K562 (cell line): ENCODE results near the gene KARS1. TPM values are rescaled to one million over a fixed set of nuclear protein-coding genes. Genes with fewer than 3 reads are reported as not detected.
A peak's percentile ranks its signal among the peaks of the same experiment; 100 is the strongest.

Experiments used
- CBX1 ChIP-seq: sonication (generic); IDR thresholded peaks from 2 replicates; pipeline ENCODE4 v1.6.1; 2016; ENCODE audit warnings: antibody characterized with exemption, low read depth, mild to moderate bottlenecking
- HDAC8 ChIP-seq: fragments of 450-650 bp; IDR thresholded peaks from 2 replicates; pipeline ENCODE4 v1.6.1; 2016; ENCODE audit warnings: mild to moderate bottlenecking, missing genetic modification characterization, moderate library complexity, missing compliant biosample characterization
- HLTF ChIP-seq: fragments of 450-650 bp; IDR thresholded peaks from 2 replicates; pipeline ENCODE4 v1.6.1; 2016
- KDM5B ChIP-seq: fragments of 200-600 bp; sonication (generic); IDR thresholded peaks from 2 replicates; pipeline ENCODE4 v1.6.1; 2012; ENCODE audit warnings: low read depth, mild to moderate bottlenecking, moderate library complexity, low read length, control low read depth, inconsistent platforms; ENCODE audit not compliant: insufficient replicate concordance
- MAZ ChIP-seq, 2 experiments: fragments of 450-650 bp in 1 of 2; sonication (generic) in 1 of 2; formaldehyde crosslinking; IDR thresholded peaks in 1 of 2; conservative IDR thresholded peaks in 1 of 2; 2 replicates each; pipeline versions ENCODE4 v1.4.0 to v1.5.0; 2020; ENCODE audit warnings: mild to moderate bottlenecking in 1 of 2, missing genetic modification reagents in 1 of 2
- NFRKB ChIP-seq: fragments of 450-650 bp; IDR thresholded peaks from 2 replicates; pipeline ENCODE4 v1.6.1; 2016; ENCODE audit warnings: low read depth
- NFYB ChIP-seq: IDR thresholded peaks from 2 replicates; pipeline ENCODE4 v1.6.1; 2011; ENCODE audit warnings: mild to moderate bottlenecking, moderate library complexity; ENCODE audit not compliant: insufficient read length; ENCODE audit errors: extremely low read depth
- NRF1 ChIP-seq, 2 experiments: fragments of 450-650 bp; IDR thresholded peaks in 1 of 2; conservative IDR thresholded peaks in 1 of 2; 2 replicates each; pipeline ENCODE4 v1.6.1; 2014; ENCODE audit warnings: mild to moderate bottlenecking in 2 of 2
- NUFIP1 ChIP-seq: fragments of 450-650 bp; IDR thresholded peaks from 2 replicates; pipeline ENCODE4 v1.6.1; 2018; ENCODE audit not compliant: partially characterized antibody
- RAD51 ChIP-seq: fragments of 450-650 bp; IDR thresholded peaks from 2 replicates; pipeline ENCODE4 v1.7.1; 2016; ENCODE audit warnings: low read depth, mild to moderate bottlenecking, borderline replicate concordance
- STAT5A ChIP-seq: IDR thresholded peaks from 2 replicates; pipeline ENCODE4 v1.6.1; 2012; ENCODE audit warnings: low read length, inconsistent platforms, borderline replicate concordance
- TARDBP ChIP-seq: fragments of 450-650 bp; IDR thresholded peaks from 2 replicates; pipeline ENCODE4 v1.6.1; 2016
- TCFL5 ChIP-seq: fragments of 250-450 bp; sonication (Bioruptor Pico); conservative IDR thresholded peaks from 2 replicates; pipeline ENCODE4 v1.6.1; 2021; ENCODE audit warnings: mild to moderate bottlenecking, moderate library complexity, matching md5 sums
- TFAM ChIP-seq: fragments of 250-450 bp; sonication (Bioruptor Pico); conservative IDR thresholded peaks from 2 replicates; pipeline ENCODE4 v1.5.0; 2021; ENCODE audit warnings: mild to moderate bottlenecking, moderate library complexity
- ZNF134 ChIP-seq: fragments of 250-450 bp; sonication (Bioruptor Pico); conservative IDR thresholded peaks from 2 replicates; pipeline ENCODE4 v1.4.0; 2020
- ZNF699 ChIP-seq: fragments of 250-450 bp; sonication (Bioruptor Pico); IDR thresholded peaks from 2 replicates; pipeline ENCODE4 v1.8.0; 2021; ENCODE audit warnings: mild to moderate bottlenecking, moderate library complexity; ENCODE audit not compliant: insufficient replicate concordance
- polyA plus RNA-seq, 8 experiments: library from polyadenylated mRNA; depleted of rRNA in 4 of 8; stranded (reverse) in 5 of 8; unstranded in 3 of 8; fragments of >200 nt; fragmentation: Nextera tagmentation in 2 of 8; fragmentation: Illumina TruSeq in 1 of 8; extraction: Ambion mirVana in 2 of 8; extraction: Trizol in 1 of 8; gene quantifications; 2 replicates each; pipeline versions ENCODE4 v1.2.1 to v1.2.3, GENCODE V29; 2011 to 2014; ENCODE audit warnings: inconsistent platforms in 1 of 8, missing spikeins in 1 of 8
- total RNA-seq, 7 experiments: library from RNA; depleted of rRNA in 6 of 7; stranded (reverse); fragments of >200 nt in 6 of 7; fragmentation: Illumina TruSeq in 2 of 7; extraction: Trizol in 2 of 7; gene quantifications; 2 replicates each; pipeline versions ENCODE4 v1.2.1 to v1.2.3, GENCODE V29; 2011 to 2021; ENCODE audit warnings: low replicate concordance in 1 of 7
- TF ChIP-seq, protein P1 (sequence below): fragments of 450-650 bp; IDR thresholded peaks from 2 replicates; pipeline ENCODE4 v1.7.1; 2018; ENCODE audit warnings: mild to moderate bottlenecking, low read depth; ENCODE audit not compliant: partially characterized antibody
- TF ChIP-seq, protein P2 (sequence below): fragments of 250-450 bp; sonication (Bioruptor Pico); IDR thresholded peaks from 2 replicates; pipeline ENCODE4 v1.5.1; 2021; ENCODE audit warnings: mild to moderate bottlenecking
- TF ChIP-seq, protein P3 (sequence below): fragments of 250-450 bp; sonication (Bioruptor Pico); IDR thresholded peaks from 2 replicates; pipeline ENCODE4 v1.5.0; 2021
- TF ChIP-seq, protein P4 (sequence below): sonication (generic); formaldehyde crosslinking; IDR thresholded peaks from 2 replicates; pipeline ENCODE4 v1.8.0; 2022; ENCODE audit warnings: missing genetic modification reagents, mild to moderate bottlenecking, borderline replicate concordance

Gene KARS1
- total and polyA plus RNA-seq, 9 of the 15 experiments (the other 6 are each of a cell fraction or from before 2014, with no cell fraction given) = 223 to 386 (median 304) TPM

DNA sequence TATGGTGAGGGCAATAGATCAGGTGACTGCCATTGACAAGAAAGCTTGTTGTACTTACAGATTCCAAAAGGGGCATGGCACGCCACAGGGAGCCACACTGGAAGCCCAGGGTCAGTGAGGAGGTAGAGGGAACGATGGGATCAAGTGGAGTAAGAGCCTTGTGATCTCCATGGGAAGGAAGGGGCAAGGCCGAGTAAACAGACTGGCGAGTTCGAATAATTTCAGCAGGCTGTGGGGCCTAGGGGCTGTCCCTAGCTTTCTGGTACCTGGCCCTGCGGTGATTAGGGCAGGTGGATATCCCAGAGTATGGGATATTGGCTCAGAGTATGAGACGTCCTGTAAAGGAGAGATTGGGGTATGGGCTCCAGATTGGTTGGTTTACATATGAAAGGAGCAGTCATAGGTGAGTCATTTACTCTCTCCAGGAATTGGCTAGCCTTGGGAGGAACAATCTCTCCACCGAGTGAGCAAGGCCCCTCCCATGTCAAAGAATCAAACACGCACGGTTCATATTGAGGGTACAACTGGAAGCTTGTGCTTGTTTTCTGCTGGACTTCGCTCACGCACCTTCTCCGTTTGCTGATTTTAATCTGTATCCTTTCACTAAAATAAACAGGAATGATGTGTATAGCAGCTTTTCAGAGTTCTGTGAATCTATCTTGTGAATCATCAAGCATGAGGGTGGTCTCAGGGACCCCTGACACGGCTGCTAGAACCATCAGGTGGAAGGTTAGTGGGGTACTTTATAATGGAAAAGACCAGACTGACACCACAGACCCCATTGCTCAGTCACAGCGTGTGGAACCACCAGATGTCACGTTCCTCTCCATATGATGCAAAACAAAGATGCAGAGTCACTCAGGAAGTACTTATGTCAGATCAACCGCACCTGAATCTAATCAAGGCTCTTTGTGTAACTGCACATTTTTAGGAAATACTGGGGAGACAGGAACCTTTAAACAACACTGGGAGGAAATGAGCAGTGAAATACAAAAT, 53.3 kb downstream of the KARS1 start (continued):
- TF ChIP-seq, protein P1, sequence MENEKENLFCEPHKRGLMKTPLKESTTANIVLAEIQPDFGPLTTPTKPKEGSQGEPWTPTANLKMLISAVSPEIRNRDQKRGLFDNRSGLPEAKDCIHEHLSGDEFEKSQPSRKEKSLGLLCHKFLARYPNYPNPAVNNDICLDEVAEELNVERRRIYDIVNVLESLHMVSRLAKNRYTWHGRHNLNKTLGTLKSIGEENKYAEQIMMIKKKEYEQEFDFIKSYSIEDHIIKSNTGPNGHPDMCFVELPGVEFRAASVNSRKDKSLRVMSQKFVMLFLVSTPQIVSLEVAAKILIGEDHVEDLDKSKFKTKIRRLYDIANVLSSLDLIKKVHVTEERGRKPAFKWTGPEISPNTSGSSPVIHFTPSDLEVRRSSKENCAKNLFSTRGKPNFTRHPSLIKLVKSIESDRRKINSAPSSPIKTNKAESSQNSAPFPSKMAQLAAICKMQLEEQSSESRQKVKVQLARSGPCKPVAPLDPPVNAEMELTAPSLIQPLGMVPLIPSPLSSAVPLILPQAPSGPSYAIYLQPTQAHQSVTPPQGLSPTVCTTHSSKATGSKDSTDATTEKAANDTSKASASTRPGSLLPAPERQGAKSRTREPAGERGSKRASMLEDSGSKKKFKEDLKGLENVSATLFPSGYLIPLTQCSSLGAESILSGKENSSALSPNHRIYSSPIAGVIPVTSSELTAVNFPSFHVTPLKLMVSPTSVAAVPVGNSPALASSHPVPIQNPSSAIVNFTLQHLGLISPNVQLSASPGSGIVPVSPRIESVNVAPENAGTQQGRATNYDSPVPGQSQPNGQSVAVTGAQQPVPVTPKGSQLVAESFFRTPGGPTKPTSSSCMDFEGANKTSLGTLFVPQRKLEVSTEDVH = no peak
- TF ChIP-seq TCFL5 (CRISPR knock-in tag) = no peak
- TF ChIP-seq RAD51 = 0 out of 2 replicates have a peak, but pooled peaks have one; percentile 21
- no peak for TF ChIP-seq ZNF134 (CRISPR knock-in tag)
- TF ChIP-seq NFRKB = no peak; the same call in 1 of the 2 replicates
- TF ChIP-seq, protein P2, sequence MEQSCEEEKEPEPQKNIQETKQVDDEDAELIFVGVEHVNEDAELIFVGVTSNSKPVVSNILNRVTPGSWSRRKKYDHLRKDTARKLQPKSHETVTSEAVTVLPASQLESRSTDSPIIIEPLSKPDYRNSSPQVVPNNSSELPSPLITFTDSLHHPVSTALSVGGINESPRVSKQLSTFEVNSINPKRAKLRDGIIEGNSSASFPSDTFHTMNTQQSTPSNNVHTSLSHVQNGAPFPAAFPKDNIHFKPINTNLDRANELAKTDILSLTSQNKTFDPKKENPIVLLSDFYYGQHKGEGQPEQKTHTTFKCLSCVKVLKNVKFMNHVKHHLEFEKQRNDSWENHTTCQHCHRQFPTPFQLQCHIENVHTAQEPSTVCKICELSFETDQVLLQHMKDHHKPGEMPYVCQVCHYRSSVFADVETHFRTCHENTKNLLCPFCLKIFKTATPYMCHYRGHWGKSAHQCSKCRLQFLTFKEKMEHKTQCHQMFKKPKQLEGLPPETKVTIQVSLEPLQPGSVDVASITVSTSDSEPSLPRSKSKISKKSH = no peak
- no peak for TF ChIP-seq TARDBP
- TF ChIP-seq ZNF699 (CRISPR knock-in tag) = no peak
- TF ChIP-seq, protein P3, sequence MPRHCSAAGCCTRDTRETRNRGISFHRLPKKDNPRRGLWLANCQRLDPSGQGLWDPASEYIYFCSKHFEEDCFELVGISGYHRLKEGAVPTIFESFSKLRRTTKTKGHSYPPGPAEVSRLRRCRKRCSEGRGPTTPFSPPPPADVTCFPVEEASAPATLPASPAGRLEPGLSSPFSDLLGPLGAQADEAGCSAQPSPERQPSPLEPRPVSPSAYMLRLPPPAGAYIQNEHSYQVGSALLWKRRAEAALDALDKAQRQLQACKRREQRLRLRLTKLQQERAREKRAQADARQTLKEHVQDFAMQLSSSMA (CRISPR knock-in tag) = no peak
- peak; percentile 36 to 49; a peak in 2 of 4 replicates for TF ChIP-seq NRF1 (conservative IDR thresholded peaks at IDR 0.05 in 1 of 2, IDR thresholded peaks at IDR 0.05 in 1 of 2)
- peak; percentile 28 for TF ChIP-seq KDM5B
- TF ChIP-seq STAT5A = no peak
- TF ChIP-seq, protein P4, sequence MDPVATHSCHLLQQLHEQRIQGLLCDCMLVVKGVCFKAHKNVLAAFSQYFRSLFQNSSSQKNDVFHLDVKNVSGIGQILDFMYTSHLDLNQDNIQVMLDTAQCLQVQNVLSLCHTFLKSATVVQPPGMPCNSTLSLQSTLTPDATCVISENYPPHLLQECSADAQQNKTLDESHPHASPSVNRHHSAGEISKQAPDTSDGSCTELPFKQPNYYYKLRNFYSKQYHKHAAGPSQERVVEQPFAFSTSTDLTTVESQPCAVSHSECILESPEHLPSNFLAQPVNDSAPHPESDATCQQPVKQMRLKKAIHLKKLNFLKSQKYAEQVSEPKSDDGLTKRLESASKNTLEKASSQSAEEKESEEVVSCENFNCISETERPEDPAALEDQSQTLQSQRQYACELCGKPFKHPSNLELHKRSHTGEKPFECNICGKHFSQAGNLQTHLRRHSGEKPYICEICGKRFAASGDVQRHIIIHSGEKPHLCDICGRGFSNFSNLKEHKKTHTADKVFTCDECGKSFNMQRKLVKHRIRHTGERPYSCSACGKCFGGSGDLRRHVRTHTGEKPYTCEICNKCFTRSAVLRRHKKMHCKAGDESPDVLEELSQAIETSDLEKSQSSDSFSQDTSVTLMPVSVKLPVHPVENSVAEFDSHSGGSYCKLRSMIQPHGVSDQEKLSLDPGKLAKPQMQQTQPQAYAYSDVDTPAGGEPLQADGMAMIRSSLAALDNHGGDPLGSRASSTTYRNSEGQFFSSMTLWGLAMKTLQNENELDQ (CRISPR knock-in tag) = no peak
- TF ChIP-seq HLTF = 0 out of 2 replicates have a peak, but pooled peaks have one; percentile 8
- TF ChIP-seq NUFIP1 = no peak
- no peak for TF ChIP-seq NFYB
- TF ChIP-seq CBX1 = no peak
- no peak for TF ChIP-seq TFAM
- TF ChIP-seq HDAC8 (tag) = no peak; the same call in 1 of the 2 replicates
- no peak; a peak in 1 of 4 replicates for TF ChIP-seq MAZ (CRISPR knock-in tag; conservative IDR thresholded peaks at IDR 0.05 in 1 of 2, IDR thresholded peaks at IDR 0.05 in 1 of 2)
